Stimulated activated CD8-positive, alpha-beta memory T cell treated with anti-CD3 and anti-CD28 coated beads, Interleukin-2, amount 100 ng/mL, for 1 hour (primary cell): ENCODE results near the gene ALS2CL.
"Not testable (repeated sequence)": the region's sequence is repeated elsewhere in the genome, so short reads cannot be mapped to it uniquely, and the experiment has no call there.

ENCODE experiments used
- DNase-seq, 2 donors: peaks; one replicate each; pipeline ENCODE4 v3.0.0-alpha.2; 2020; ENCODE audit warnings: low read depth in 2 of 2

Gene ALS2CL, protein sequence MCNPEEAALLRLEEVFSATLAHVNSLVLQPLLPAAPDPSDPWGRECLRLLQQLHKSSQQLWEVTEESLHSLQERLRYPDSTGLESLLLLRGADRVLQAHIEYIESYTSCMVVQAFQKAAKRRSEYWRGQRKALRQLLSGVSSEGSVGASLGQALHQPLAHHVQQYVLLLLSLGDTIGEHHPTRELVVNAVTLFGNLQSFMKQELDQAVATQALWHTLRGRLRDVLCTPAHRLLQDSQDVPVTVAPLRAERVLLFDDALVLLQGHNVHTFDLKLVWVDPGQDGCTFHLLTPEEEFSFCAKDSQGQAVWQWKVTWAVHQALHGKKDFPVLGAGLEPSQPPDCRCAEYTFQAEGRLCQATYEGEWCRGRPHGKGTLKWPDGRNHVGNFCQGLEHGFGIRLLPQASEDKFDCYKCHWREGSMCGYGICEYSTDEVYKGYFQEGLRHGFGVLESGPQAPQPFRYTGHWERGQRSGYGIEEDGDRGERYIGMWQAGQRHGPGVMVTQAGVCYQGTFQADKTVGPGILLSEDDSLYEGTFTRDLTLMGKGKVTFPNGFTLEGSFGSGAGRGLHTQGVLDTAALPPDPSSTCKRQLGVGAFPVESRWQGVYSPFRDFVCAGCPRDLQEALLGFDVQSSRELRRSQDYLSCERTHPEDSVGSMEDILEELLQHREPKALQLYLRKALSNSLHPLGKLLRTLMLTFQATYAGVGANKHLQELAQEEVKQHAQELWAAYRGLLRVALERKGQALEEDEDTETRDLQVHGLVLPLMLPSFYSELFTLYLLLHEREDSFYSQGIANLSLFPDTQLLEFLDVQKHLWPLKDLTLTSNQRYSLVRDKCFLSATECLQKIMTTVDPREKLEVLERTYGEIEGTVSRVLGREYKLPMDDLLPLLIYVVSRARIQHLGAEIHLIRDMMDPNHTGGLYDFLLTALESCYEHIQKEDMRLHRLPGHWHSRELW

DNA sequence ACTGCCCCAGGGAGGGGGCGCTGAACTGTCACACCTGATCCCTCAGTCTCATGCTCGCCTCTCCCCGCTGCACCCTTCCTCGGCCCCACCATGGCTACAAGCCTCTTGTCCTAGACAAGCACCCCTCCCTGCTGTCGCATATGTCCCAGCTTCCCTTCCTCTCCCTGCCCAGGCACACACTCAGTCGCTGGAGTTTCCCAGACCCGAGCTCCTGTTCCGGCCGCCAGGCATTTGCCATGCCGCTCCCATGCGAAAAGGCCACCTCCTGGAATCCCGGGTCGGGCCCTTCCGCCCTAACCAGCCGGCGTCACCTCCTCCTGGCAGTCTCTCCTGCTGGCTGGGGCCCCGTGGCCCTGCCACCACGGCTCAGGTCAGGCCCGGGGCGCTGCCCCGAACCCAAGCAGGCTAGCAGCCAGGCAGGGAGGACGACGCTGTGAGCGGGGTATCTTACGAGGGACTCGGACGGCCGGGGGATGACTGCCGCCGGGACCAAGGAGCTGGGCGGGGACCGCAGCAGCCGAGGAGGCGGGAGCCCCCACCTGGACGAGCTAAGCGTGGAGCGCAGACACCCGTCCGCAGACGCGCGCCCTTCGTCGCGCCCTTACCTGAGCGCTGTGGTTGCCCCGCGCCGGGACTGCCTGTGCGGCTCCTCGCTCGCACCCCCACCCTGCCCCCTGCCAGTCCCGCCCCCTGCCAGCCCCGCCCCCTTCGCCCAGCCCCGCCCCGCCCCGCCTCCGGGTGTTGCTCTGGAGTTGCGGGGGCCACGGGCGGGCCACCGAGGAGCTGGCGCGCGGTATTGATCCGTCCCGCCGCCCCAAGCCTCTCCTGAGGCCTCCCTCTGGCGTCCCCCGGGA, at the start of gene ALS2CL:
TSS of gene ALS2CL (minus strand) at position 642 of the 854 bp plus-strand sequence. CDS start 4,239 bp downstream, outside the sequence.
- DNase-seq = peak; percentile 33 to 54

DNA sequence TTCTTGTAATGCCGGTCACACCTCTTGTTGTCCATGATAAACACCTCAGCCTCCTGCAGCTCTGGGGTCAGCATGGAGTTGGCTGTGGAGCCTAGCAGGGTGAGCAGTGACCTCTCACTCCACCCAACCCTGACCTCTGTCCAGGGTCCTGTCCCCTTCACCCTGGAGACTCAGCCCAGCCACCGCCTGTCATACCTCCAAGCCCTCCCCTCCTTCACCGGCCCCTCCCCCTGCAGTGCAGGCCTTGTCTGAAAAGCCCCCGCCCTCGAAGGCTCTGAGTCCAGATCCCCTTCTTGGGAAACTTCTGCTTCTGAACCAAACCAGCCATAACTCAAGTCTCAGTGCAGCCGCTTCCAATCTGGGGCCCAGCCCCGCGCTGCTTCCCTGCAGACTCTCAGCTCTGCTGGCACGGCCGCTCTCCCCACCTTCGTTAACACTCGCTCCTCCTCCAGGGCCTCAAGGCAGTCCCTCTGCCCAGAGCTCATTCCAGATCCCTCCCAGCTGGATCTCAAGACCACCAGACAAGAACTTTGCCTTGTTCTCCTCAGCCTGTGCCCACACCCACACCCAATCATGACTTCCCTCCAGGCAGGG, 49.6 kb upstream of the ALS2CL start:
- DNase-seq = no peak

DNA sequence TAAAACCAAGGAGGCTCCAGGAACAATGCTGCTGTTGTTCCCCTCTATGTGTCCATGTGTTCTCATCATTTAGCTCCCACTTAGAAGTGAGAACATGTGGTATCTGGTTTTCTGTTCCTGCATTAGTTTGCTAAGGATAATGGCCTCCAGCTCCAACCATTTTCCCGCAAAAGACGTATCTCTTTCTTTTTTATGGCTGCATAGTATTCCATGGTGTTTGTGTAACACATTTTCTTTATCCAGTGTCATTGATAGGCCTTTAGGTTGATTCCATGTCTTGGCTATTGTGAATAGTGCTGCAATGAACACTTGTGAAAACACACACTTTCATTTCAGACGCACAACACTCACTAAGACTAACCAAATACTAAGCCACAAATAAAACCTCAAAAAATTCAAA, 46.1 kb upstream of the ALS2CL start:
- DNase-seq = not testable (repeated sequence)

DNA sequence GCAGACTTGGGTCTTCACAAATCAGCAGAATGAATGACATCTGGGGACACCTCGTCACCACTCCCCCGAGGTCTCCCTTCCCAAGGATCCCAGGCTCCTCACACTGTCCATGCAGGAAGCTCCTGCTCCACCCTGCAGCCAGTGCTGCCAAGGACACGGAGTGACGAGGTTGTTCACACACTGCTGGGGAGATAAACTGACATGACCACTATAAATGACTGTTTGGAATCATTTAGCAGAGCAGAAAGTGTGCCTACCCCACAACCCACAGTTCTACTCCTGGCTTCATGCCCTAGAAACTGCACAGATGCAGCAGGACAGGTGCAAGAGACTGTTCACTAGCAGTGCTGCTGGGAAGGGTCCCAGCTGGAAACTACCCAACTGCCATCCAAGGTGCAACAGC, 43.9 kb upstream of the ALS2CL start:
- DNase-seq = no peak

DNA sequence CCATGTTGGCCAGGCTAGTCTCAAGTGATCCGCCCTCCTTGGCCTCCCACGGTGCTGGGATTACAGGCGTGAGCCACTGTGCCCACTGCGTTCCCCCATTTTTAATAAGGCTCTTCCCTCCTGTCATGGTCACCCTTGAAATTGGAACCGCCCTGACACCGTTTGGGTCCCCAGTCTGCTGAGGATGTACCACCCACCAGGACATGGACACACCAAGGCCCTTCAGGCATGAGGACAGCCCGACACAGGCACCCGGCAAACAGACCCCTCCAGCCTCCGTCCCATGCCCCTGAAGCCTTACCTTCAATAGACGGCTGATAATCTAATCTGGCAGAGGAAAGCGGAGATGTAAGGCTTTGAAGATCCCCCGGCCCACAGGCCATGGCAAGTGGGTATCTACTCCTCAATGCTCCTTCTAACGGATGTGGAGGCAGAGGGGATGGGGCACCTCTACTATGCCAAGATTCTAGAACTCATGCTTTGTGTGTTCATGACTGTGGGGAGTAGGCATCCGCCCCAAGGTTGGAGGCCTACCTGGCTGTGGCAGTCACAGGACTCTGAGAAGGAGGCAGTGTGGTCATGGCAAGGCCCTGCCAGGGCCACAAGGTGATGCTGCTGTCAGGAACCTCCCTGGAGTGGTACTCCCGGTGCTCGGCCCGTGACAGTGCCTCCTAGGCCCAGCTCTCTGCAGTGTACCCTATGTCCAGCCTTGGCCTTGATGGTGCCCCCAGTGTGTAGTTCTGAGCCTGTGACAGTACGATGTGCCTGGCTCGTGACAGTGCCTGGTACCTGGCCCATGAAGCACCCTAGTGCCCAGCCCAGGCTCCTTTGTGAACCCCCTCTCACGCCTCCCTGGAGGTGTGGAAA, 42.8 kb upstream of the ALS2CL start:
- no peak for DNase-seq

DNA sequence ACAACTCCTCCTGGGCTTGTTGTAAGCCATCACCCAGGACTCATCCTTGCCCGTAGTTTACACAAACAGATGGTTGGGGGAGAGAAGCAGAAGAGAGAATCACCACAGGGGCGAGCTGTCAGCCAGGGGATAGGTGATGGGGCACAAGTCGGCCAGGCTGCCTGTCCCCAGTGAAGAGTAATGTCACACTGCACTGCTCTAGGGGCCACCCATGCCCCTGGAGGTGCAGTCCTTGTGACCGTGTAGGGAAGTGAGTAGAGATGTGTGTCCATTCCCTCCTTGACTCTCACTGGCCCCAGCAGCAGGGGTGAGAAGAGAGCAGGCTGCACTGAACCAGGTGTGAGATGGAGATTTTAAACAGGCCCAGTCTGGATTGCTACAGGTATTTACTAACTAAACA, 41.3 kb upstream of the ALS2CL start:
- no peak for DNase-seq

DNA sequence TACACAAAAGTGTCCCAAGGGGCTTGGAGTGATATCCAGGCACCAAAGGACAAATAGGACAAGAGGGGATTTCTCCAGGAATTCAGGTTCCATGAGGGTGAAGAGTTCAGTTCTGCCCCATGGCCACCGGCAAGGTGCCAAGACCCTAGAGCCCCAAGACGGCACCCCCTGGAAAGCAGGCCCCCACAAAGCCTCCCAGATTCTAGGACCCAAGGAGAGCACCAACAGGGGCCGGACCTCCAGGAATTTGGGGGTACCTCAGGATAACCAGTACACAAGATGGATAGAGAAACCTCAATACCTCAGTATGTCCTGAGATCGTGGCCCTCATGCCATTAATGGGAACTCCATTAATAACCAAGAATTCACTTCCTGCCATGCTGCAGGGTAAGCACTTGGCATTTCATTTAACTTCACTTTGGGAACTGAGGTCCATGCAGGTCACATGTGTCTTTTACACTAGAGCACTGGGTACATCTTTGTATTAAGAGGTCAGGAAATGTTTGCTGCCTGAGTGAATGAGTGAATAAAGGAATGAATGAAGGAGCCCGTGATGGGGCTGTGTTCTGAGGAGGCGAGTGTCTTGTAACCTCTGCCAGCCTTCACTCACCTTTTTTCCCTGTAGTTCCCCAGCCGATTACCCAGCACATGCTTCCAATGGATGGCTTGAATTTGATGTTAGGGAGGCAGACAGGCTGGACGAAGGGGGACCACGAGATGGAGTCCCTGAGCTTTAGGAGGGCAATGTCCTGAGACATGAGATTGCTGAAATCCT, 39.7 kb upstream of the ALS2CL start:
- no peak for DNase-seq

DNA sequence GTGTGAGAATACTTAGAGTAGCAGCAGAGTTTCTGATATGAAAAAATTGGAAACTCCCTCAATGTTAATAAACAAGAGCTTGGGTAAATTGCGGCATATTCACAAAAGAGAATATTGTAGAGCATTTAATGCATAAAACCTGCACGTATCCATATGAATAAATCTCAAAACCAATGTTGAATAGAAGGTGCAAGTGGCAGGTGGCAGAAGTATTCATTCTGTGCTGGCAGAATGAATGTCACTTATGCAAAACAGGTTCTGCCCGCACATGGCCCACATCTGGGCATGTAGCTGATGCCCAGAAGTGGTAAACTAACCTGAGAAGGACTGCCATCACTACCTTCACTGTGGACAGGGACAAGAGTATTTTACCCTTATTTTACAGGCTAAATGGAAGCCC, 38.3 kb upstream of the ALS2CL start:
- no peak for DNase-seq

DNA sequence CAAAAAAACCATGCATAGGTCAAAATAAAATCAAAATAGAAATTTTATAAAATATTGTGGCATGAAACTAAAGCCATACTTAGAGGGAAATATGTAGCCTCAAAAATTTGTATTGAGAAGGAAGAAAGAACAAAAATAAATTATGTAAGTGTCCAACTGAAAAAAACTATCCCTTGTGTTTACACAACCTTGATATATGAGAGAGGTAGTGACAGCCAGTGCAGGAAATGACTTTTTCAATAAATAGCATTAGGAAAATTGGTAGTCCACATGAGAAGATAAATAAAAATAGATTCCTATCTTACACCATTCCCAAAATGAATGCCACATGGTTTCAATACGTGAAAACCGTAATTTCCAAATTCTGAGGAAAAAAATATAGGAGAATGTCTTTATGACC, 37.3 kb upstream of the ALS2CL start:
- no peak for DNase-seq

DNA sequence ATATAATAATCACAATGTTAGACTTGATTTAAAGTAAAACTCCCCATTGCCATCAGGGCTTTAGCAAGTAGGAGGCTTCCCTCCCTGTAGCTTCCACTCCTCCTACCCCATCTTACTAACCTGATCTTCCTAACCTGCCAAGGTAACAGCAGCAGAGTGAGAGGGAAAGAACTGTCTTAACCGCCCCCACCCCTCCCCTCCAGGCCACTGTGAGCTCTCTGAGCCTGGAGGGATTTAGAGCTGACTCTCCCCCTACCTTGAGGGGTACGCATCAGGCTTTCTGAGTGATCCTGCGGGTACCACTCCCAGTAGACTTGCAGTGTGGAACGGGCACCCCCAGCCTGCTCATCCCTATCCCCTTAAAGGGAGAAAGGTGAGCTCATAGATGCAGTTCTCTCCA, 35.6 kb upstream of the ALS2CL start:
- no peak for DNase-seq

DNA sequence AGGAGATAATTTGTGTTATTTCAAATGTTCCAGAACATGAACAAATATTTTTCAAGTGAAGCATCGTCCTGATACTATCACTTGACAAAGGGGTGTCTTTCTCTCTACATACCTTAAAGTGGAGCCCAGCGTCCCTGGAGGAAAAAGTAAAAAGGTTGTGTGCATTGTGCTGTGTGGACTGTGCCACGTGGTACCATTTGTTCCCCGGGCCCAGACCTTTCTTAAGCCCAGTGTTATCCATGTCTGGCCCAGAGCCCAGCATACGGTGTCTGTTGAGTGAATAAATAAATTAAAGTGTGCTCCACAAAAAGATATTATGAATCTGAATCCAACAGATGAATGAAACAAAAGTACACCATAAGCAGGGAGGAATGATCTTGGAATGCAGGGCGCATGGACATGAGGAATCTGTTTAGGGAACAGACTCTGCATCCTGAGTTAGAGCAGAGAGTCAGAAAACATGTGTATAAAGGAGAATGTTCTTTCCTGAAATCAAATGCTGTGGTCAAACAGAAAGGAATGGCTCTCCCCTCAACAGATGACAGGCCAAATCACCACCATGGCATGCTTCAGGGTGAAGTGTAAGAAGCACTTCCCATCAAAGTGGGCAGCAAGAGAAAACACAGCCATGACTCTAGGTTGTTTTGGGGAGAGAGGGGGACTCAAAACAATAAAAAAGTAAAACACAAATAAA, 32.3 kb upstream of the ALS2CL start:
- no peak for DNase-seq

DNA sequence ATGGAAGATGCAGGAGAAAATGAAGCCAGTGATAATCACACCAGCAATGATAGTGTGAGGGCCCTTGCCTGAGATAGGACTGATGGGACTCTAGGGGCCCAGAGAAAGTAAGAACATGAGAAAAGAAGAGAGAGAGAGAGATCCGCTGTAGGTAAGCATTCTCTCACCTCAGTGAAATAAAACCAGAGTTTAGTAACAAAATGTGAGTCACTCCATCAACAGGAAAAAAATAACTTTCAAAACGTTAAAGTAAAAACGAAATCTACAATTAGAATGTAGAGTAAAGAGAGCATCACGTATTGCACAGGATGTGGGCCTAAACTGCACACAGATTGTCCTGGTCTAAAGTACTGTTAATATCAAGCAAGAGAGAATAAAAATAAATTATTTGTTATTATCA, 30.9 kb upstream of the ALS2CL start:
- no peak for DNase-seq

DNA sequence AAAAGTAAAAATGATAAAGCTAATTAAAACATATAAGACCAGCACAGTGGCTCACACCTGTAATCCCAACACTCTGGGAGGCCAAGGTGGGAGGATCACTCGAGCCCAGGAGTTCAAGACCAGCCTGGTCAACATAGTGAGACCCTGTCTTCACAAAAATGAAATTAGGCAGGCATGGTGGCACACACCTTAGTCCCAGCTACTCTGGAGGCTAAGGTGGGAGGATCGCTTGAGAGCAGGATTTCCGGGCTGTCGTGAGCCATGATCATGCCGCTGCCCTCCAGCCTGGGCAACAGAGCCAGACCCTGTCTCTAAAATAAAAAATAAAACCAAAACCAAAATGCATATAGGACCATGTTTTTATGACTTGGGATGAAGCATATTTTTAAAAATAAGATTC, 29.0 kb upstream of the ALS2CL start:
- DNase-seq = no peak

DNA sequence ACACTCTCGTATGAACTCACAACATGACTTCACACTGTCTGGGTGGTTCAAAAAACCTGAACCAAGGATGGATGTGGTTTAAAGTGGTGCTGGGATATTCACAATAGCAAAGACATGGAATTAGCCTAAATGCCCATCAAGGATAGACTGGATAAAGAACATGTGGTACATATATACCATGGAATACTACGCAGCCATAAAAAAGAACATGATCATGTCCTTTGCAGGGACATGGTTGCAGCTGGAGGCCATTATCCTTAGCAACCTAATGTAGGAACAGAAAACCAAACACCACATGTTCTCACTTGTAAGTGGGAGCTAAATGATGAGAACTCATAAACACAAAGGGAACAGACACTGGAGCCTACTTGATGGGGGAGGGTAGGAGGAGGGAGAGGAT, 27.5 kb upstream of the ALS2CL start:
- no peak for DNase-seq

DNA sequence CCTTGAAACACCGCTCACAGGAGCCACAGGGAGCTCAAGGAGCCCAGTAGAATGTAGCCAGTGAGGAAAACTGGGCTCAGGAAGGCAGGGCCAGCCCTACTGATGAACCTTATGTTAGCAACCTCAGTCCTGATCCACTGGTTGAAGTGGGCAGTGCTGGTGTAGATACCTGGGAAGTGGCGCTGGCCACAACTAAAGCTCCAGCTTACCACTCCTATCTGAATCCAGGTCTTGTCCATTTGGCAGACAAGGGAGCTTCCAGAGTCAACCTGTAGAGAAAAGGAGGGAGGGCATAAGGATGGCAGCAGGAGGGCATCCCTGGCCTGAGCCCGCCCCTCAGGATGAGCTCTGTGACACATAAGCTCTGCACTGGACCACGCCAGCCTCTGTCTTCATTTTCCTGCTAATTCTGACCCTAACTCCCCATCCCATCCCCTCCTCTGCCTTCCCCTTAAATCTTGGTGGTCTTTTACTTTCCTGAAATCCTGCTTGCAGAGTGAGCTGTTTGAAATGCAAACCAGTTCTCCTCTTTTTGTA, 26.3 kb upstream of the ALS2CL start:
- DNase-seq = no peak

DNA sequence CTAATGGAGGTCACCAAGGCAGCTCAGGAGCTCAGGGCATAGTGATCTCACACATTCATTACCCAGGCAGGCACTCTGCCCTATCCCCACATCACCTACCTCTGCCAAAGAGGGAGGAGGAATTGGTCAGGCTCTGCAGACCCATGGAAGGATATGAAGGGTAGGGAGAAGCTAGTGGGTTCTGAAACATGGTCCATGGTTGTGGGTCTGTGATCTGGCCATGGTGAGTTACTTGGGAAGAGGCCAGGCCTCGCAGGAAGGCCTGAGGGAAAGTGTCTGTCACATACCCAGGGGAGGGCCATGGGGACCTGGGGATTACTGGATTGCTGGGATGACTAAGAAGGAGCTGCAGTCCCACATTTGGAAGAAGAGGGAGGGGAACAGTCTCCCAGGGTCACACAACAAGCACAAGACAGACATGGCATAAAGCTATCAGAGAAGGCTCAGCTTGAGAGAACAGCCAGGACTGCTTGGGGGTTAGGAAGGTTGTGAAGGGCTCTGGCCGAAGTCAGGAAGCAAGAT, 25.6 kb upstream of the ALS2CL start:
- DNase-seq = no peak

DNA sequence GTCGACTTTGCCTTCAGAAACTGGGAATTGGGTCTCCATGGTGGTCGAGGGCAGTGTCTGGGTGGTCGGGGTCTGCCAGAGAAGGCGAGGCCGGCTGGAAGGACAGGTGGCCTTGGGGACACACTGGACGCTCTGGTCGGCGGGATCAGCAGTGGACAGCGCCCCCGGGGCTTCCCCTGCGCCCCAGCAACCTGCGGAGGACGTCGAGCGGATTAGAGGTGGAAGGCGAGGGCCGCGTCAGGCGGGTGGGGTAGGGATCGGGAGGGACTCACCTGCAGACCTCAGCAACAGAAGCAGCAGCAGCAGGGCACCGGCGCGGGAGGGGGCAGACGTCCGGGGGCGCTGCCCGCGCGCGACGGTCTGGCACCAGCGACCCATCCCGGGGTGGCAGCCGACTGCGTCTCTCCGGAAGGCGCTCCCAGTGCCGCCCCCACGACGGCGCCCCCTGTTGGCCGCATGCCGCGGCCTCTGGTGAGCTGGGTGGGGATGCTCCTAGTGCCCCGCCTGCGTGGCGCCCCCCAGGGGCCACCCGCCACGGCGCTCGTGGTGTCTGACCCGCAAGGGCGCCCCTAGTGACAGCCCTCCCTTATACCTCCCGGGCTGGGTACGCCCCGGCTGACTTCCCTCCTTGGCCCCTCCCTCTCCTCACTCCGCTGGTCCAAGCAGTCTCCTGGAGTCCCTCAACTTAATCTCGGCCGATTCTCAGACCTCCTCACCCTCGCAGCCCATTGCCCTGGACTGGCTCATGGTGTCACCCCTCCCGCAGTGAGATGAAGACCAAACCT, 24.2 kb upstream of the ALS2CL start, which contains the start of gene PRSS50:
TSS of gene PRSS50 (minus strand) at position 423 of the 785 bp plus-strand sequence. CDS start at position 378, 45 bp downstream.
- no peak for DNase-seq
